A549 (cell line): ENCODE data around the gene BBIP1.

Experiments used
- POLR2A ChIP-seq: IDR thresholded peaks from 2 replicates; pipeline ENCODE4 v1.6.1; 2012; ENCODE audit warnings: mild to moderate bottlenecking, low read length
- REST ChIP-seq: fragments of 200-600 bp; sonication (generic); IDR thresholded peaks from 2 replicates; pipeline ENCODE4 v1.6.1; 2016; ENCODE audit warnings: antibody characterized with exemption, mild to moderate bottlenecking, moderate library complexity
- USF2 ChIP-seq: fragments of 450-650 bp; IDR thresholded peaks from 2 replicates; pipeline ENCODE4 v1.6.1; 2014; ENCODE audit warnings: antibody characterized with exemption
- TF ChIP-seq, protein P1 (sequence below): fragments of >200 bp; sonication (Bioruptor Twin); formaldehyde crosslinking; IDR thresholded peaks from 3 replicates; pipeline ENCODE4 v1.5.1; 2016
- TF ChIP-seq, protein P2 (sequence below): fragments of 150-350 bp; IDR thresholded peaks from 2 replicates; pipeline ENCODE4 v1.6.1; 2014; ENCODE audit warnings: low read depth, mild to moderate bottlenecking, low read length

DNA sequence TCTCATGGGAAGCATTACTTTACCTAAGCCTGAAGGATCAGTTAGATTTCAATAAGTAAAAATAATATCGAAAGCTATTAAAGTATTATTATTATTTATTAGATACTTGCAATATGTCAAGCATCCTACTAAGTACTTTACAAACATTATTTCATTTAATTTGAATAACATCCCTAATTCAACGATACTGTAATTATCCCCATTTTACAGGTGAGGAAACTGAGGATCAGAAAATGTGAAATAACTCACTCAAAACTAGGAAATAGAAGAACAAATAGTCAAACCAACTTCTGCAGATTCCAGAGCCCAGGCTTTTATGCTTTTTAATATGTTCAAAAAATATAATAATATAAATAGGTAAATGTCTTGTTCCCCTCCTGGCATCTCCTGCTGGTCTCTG is 57.5 kb downstream of the BBIP1 start:
- TF ChIP-seq POLR2A (no peak), USF2 (no peak), REST (no peak)
- TF ChIP-seq, protein P1, sequence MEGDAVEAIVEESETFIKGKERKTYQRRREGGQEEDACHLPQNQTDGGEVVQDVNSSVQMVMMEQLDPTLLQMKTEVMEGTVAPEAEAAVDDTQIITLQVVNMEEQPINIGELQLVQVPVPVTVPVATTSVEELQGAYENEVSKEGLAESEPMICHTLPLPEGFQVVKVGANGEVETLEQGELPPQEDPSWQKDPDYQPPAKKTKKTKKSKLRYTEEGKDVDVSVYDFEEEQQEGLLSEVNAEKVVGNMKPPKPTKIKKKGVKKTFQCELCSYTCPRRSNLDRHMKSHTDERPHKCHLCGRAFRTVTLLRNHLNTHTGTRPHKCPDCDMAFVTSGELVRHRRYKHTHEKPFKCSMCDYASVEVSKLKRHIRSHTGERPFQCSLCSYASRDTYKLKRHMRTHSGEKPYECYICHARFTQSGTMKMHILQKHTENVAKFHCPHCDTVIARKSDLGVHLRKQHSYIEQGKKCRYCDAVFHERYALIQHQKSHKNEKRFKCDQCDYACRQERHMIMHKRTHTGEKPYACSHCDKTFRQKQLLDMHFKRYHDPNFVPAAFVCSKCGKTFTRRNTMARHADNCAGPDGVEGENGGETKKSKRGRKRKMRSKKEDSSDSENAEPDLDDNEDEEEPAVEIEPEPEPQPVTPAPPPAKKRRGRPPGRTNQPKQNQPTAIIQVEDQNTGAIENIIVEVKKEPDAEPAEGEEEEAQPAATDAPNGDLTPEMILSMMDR: no peak
- TF ChIP-seq, protein P2, sequence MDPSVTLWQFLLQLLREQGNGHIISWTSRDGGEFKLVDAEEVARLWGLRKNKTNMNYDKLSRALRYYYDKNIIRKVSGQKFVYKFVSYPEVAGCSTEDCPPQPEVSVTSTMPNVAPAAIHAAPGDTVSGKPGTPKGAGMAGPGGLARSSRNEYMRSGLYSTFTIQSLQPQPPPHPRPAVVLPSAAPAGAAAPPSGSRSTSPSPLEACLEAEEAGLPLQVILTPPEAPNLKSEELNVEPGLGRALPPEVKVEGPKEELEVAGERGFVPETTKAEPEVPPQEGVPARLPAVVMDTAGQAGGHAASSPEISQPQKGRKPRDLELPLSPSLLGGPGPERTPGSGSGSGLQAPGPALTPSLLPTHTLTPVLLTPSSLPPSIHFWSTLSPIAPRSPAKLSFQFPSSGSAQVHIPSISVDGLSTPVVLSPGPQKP: no peak
